Measurements from ENCODE around the gene ENOX1.

Gene ENOX1

GRCh38 chr13:43269037-43269481 is 517.7 kb downstream of the ENOX1 start:
- DNase-seq: no peak

- peak; percentile 72 for DNase-seq
Observed at GRCh38 chr13:43268632-43269031, 518.1 kb downstream of the ENOX1 start.

GRCh38 chr13:43267916-43268315 is 518.9 kb downstream of the ENOX1 start:
- no peak for DNase-seq

- DNase-seq: no peak
Observed at GRCh38 chr13:43266936-43267615, 519.7 kb downstream of the ENOX1 start.

- DNase-seq: no peak
Observed at GRCh38 chr13:43265028-43265427, 521.7 kb downstream of the ENOX1 start.

GRCh38 chr13:43264458-43264857 is 522.3 kb downstream of the ENOX1 start:
- DNase-seq: no peak

- no peak for DNase-seq
Observed at GRCh38 chr13:43263047-43263446, 523.7 kb downstream of the ENOX1 start.

GRCh38 chr13:43260999-43261398 is 525.8 kb downstream of the ENOX1 start:
- no peak for DNase-seq

GRCh38 chr13:43258771-43259170 is 528.0 kb downstream of the ENOX1 start:
- DNase-seq: no peak

- DNase-seq: no peak
Observed at GRCh38 chr13:43257765-43258164, 529.0 kb downstream of the ENOX1 start.

- DNase-seq: no peak
Observed at GRCh38 chr13:43251961-43252360, 534.8 kb downstream of the ENOX1 start.

GRCh38 chr13:43246382-43246781 is 540.4 kb downstream of the ENOX1 start:
- no peak for DNase-seq

GRCh38 chr13:43245374-43245964 is 541.3 kb downstream of the ENOX1 start:
- no peak for DNase-seq

- DNase-seq: no peak
Observed at GRCh38 chr13:43244481-43244880, 542.3 kb downstream of the ENOX1 start.

- no peak for DNase-seq
Observed at GRCh38 chr13:43243711-43244110, 543.1 kb downstream of the ENOX1 start.

GRCh38 chr13:43242040-43242439 is 544.7 kb downstream of the ENOX1 start:
- DNase-seq: no peak

- DNase-seq: no peak
Observed at GRCh38 chr13:43240278-43240677, 546.5 kb downstream of the ENOX1 start.

- no peak for DNase-seq
Observed at GRCh38 chr13:43239275-43239840, 547.4 kb downstream of the ENOX1 start.

GRCh38 chr13:43238341-43239083 is 548.3 kb downstream of the ENOX1 start:
- no peak for DNase-seq

GRCh38 chr13:43237616-43238015 is 549.2 kb downstream of the ENOX1 start:
- DNase-seq: no peak

GRCh38 chr13:43235028-43235427 is 551.7 kb downstream of the ENOX1 start:
- DNase-seq: no peak

GRCh38 chr13:43232873-43233265 is 553.9 kb downstream of the ENOX1 start:
- no peak for DNase-seq

- no peak for DNase-seq
Observed at GRCh38 chr13:43232144-43232872, 554.5 kb downstream of the ENOX1 start.

All from DMS79 (cell line).